Nephron (organoid): ENCODE results near the gene MYO1B.

Source experiments
- H3K27ac Mint-ChIP-seq, 3 experiments: 2 replicates each; pipeline ENCODE4 v1.8.0; 2020; ENCODE audit warnings: mixed read lengths in 3 of 3, mild to moderate bottlenecking in 2 of 3, moderate library complexity in 1 of 3
- H3K27me3 Mint-ChIP-seq: 2 replicates; pipeline ENCODE4 v1.8.0; 2021; ENCODE audit warnings: low read depth, mild to moderate bottlenecking, moderate library complexity, mixed read lengths
- H3K36me3 Mint-ChIP-seq: 2 replicates; pipeline ENCODE4 v1.8.0; 2020; ENCODE audit warnings: low read depth, mixed read lengths
- H3K4me1 Mint-ChIP-seq: 2 replicates; pipeline ENCODE4 v1.8.0; 2020; ENCODE audit warnings: mixed read lengths
- H3K4me3 Mint-ChIP-seq, 3 experiments: 2 replicates each; pipeline ENCODE4 v1.8.0; 2020; ENCODE audit warnings: mild to moderate bottlenecking in 3 of 3, mixed read lengths in 3 of 3, moderate library complexity in 2 of 3
- H3K9me3 Mint-ChIP-seq: 2 replicates; pipeline ENCODE4 v1.8.0; 2020; ENCODE audit warnings: mixed read lengths
- TF ChIP-seq, protein P1 (sequence below), 3 experiments: fragments of 200-600 bp; sonication (generic); IDR thresholded peaks; one replicate each; pipeline ENCODE4 v1.5.0; 2021; ENCODE audit warnings: antibody characterized with exemption in 3 of 3; ENCODE audit not compliant: unreplicated experiment in 3 of 3

The MYO1B gene

GRCh38 chr2:191258996-191259395, 13.8 kb downstream of the MYO1B start:
- no peaks in the 10 kb centered on the region for H3K27me3 Mint-ChIP-seq
- TF ChIP-seq, protein P1, sequence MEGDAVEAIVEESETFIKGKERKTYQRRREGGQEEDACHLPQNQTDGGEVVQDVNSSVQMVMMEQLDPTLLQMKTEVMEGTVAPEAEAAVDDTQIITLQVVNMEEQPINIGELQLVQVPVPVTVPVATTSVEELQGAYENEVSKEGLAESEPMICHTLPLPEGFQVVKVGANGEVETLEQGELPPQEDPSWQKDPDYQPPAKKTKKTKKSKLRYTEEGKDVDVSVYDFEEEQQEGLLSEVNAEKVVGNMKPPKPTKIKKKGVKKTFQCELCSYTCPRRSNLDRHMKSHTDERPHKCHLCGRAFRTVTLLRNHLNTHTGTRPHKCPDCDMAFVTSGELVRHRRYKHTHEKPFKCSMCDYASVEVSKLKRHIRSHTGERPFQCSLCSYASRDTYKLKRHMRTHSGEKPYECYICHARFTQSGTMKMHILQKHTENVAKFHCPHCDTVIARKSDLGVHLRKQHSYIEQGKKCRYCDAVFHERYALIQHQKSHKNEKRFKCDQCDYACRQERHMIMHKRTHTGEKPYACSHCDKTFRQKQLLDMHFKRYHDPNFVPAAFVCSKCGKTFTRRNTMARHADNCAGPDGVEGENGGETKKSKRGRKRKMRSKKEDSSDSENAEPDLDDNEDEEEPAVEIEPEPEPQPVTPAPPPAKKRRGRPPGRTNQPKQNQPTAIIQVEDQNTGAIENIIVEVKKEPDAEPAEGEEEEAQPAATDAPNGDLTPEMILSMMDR (IDR thresholded peaks at IDR 0.05; ENCODE audit: unreplicated experiment in 3 of 3): no peak
- H3K9me3 Mint-ChIP-seq: no peaks in the 10 kb centered on the region
- H3K36me3 Mint-ChIP-seq: no peaks in the 10 kb centered on the region
- H3K27ac Mint-ChIP-seq: no peak overlapping the region
- H3K4me1 Mint-ChIP-seq: peaks cover 52% of the 10 kb centered on the region
- H3K4me3 Mint-ChIP-seq: no peak overlapping the region

DNA sequence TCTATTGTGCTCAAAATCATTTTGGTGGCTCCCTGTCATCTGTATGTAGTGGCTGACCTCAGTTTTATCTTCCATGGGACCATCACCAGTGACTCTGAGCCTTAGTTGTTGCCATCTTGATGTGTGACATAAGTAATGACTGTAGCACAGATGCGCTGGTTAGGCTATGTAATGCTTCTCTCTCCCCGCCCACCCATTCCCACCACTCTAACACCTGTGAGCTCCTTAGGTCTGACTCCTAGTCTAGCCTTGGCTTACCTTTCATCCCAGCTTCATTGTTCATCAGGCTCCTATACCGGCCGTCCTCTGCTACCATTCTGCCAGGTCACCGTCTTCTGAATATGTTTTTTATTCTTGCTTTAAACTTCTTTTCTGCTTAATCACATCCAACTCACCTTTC, 17.2 kb downstream of the MYO1B start:
- no peaks in the 10 kb centered on the region for H3K9me3 Mint-ChIP-seq
- H3K27me3 Mint-ChIP-seq: no peaks in the 10 kb centered on the region
- TF ChIP-seq, protein P1 (IDR thresholded peaks at IDR 0.05; ENCODE audit: unreplicated experiment in 3 of 3): no peak
- H3K36me3 Mint-ChIP-seq: no peaks in the 10 kb centered on the region
- H3K4me1 Mint-ChIP-seq: peaks cover 58% of the 10 kb centered on the region
- H3K4me3 Mint-ChIP-seq: no peak overlapping the region
- H3K27ac Mint-ChIP-seq: no peak overlapping the region

- H3K36me3 Mint-ChIP-seq: no peaks in the 10 kb centered on the region
- no peaks in the 10 kb centered on the region for H3K27me3 Mint-ChIP-seq
- no peaks in the 10 kb centered on the region for H3K9me3 Mint-ChIP-seq
- H3K27ac Mint-ChIP-seq: peak overlapping the region in 1 of 3 experiments; percentile 10
- H3K4me3 Mint-ChIP-seq: no peak overlapping the region
- peaks cover 57% of the 10 kb centered on the region for H3K4me1 Mint-ChIP-seq
- TF ChIP-seq, protein P1 (IDR thresholded peaks at IDR 0.05; ENCODE audit: unreplicated experiment in 3 of 3): no peak
Measured at GRCh38 chr2:191263050-191263449, 17.8 kb downstream of the MYO1B start.

DNA sequence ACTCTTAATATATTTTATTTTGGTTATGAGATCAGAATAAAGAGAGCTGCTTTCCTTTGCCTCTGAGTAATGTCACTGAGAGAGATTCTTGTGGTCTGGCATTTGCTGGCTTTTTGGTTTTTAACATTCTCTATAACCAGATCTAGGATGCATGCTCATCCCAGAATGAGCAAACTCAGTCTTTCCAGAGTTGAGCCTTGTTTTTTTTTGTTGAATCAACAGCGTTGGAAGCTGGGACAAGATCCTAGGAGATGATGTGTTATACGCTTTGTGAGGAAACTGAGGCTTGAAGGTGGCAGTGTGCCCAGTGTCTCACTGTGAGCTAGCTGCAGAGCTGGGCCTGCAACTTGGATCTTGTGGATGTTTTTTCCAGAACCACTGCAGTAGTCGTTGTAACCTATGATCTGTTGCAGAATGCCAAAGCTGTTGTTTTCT, 19.5 kb downstream of the MYO1B start:
- Mint-ChIP-seq H3K9me3 (no peaks in the 10 kb centered on the region), H3K4me1 (peaks cover 50% of the 10 kb centered on the region), H3K27me3 (no peaks in the 10 kb centered on the region), H3K27ac (peak overlapping the region in 1 of 3 experiments; percentile 70), H3K4me3 (no peak overlapping the region), H3K36me3 (no peaks in the 10 kb centered on the region)
- TF ChIP-seq, protein P1 (IDR thresholded peaks at IDR 0.05; ENCODE audit: unreplicated experiment in 3 of 3): no peak

DNA sequence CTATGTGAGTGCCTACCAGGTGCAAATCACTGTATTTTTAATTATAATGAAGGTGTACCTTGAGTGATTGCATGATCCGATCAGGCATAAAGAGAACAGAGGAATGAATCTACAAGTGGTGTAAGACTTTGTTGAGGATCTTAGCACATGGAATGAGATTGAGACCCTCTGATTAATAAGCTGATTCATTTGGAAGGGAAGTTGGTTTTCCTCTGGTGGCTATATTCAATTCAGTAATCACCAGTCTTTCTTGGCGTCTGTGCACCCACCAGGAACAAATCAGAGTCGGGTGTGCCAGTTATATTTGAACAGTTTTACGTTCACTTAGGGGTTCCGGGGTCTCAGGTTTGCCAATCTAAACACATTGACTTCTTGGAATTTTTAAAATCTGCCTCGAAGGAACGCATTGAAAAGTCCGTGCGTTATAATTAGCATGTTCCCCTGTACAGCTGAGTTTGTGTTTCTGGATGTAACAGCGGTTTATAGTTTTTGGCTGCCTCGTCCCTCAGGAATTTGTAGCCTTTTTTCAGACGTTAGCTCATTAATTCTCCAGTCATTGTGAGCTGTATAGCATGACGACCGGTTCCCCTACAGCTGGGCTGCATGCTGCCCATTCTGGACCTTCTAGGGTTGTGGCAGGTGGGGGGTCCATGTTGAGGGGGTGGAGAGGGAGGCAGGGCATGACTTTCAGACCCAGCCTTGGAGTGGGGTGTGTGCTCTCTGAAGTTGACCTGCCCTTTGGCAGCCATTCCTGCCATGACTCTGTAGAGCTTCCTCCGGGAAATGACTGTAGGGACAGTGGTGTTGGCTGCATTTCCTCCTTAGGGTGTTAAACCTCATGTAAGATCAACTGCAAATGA, 20.3 kb downstream of the MYO1B start:
- Mint-ChIP-seq H3K9me3 (no peaks in the 10 kb centered on the region), H3K36me3 (no peaks in the 10 kb centered on the region), H3K4me1 (peaks cover 45% of the 10 kb centered on the region), H3K27me3 (no peaks in the 10 kb centered on the region), H3K4me3 (peak overlapping the region in 2 of 3 experiments; percentile 2 to 10), H3K27ac (peak overlapping the region; percentile 49 to 71 (median 70))
- TF ChIP-seq, protein P1 (IDR thresholded peaks at IDR 0.05; ENCODE audit: unreplicated experiment in 3 of 3): no peak

- no peaks in the 10 kb centered on the region for H3K9me3 Mint-ChIP-seq
- no peak overlapping the region for H3K4me3 Mint-ChIP-seq
- TF ChIP-seq, protein P1 (IDR thresholded peaks at IDR 0.05; ENCODE audit: unreplicated experiment in 3 of 3): no peak
- no peaks in the 10 kb centered on the region for H3K36me3 Mint-ChIP-seq
- peak overlapping the region; percentile 49 to 71 (median 70) for H3K27ac Mint-ChIP-seq
- no peaks in the 10 kb centered on the region for H3K27me3 Mint-ChIP-seq
- peaks cover 45% of the 10 kb centered on the region for H3K4me1 Mint-ChIP-seq
Measured at GRCh38 chr2:191266201-191266600, 21.0 kb downstream of the MYO1B start.
